ENCODE results near the gene RPTOR.

DNA sequence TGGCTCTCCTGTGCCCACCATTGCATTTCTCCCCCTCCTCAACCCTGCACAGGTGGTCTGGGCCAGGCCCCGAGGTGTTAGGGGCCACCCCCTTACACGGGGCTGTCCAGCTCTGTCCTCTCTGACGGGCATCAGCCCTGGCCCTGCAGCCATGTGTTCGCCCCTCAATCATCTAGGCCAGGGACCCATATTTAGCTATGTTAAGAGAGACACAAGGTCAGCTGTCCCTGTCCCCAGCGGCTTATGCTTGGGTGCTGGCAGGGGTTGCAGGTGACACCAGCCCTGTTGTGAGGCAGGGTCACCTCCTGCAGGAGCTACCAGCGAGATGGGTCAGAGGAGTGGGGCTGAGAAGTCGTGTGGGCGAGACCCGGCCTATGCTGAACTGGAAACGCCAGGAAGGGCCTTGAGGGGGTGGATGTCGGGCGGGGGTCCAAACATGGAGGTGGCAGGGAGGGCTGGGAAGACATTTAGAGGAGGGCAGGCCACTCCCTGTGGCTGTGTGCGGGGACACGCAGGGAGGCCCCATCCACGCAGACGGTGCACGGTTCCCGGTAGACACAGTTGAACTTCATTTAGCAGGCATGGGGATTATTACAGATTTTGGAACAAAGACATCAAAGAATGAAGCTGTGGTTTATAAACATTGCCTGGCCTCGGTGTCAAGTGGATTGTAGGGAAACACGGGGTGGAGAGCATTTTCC lies 313.8 kb downstream of the RPTOR start:
- TF ChIP-seq, protein P1, sequence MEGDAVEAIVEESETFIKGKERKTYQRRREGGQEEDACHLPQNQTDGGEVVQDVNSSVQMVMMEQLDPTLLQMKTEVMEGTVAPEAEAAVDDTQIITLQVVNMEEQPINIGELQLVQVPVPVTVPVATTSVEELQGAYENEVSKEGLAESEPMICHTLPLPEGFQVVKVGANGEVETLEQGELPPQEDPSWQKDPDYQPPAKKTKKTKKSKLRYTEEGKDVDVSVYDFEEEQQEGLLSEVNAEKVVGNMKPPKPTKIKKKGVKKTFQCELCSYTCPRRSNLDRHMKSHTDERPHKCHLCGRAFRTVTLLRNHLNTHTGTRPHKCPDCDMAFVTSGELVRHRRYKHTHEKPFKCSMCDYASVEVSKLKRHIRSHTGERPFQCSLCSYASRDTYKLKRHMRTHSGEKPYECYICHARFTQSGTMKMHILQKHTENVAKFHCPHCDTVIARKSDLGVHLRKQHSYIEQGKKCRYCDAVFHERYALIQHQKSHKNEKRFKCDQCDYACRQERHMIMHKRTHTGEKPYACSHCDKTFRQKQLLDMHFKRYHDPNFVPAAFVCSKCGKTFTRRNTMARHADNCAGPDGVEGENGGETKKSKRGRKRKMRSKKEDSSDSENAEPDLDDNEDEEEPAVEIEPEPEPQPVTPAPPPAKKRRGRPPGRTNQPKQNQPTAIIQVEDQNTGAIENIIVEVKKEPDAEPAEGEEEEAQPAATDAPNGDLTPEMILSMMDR (IDR thresholded peaks at IDR 0.05): no peak
- TF ChIP-seq, protein P2, sequence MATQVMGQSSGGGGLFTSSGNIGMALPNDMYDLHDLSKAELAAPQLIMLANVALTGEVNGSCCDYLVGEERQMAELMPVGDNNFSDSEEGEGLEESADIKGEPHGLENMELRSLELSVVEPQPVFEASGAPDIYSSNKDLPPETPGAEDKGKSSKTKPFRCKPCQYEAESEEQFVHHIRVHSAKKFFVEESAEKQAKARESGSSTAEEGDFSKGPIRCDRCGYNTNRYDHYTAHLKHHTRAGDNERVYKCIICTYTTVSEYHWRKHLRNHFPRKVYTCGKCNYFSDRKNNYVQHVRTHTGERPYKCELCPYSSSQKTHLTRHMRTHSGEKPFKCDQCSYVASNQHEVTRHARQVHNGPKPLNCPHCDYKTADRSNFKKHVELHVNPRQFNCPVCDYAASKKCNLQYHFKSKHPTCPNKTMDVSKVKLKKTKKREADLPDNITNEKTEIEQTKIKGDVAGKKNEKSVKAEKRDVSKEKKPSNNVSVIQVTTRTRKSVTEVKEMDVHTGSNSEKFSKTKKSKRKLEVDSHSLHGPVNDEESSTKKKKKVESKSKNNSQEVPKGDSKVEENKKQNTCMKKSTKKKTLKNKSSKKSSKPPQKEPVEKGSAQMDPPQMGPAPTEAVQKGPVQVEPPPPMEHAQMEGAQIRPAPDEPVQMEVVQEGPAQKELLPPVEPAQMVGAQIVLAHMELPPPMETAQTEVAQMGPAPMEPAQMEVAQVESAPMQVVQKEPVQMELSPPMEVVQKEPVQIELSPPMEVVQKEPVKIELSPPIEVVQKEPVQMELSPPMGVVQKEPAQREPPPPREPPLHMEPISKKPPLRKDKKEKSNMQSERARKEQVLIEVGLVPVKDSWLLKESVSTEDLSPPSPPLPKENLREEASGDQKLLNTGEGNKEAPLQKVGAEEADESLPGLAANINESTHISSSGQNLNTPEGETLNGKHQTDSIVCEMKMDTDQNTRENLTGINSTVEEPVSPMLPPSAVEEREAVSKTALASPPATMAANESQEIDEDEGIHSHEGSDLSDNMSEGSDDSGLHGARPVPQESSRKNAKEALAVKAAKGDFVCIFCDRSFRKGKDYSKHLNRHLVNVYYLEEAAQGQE (IDR thresholded peaks at IDR 0.05; ENCODE audit: insufficient read depth in 1 of 2, low read depth in 2 of 2, low read length in 1 of 2): no peak
